Measurements from ENCODE around the gene P4HA1. TPM values are rescaled to one million over a fixed set of nuclear protein-coding genes. Genes with fewer than 3 reads are reported as not detected.
"Not testable (repeated sequence)": the region's sequence is repeated elsewhere in the genome, so short reads cannot be mapped to it uniquely, and the experiment has no call there.

P4HA1 gene
- total and polyA plus RNA-seq, 11 donors, result 18.0 to 71.7 (median 51.0) TPM

GRCh38 chr10:72997099-72997498 is 99.6 kb downstream of the P4HA1 start:
- no peak for TF ChIP-seq POLR2A (IDR thresholded peaks at IDR 0.05)
- no peak for TF ChIP-seq CTCF (IDR thresholded peaks at IDR 0.05)
- no peak overlapping the region for H3K4me3 ChIP-seq
- no peak for ATAC-seq
- peaks cover 0 to 28% (median 2%) of the 10 kb centered on the region in 9 donors for H3K36me3 ChIP-seq
- H3K27ac ChIP-seq, result no peak overlapping the region
- no peaks in the 10 kb centered on the region for H3K27me3 ChIP-seq
- 95 to 98% (median 97%) methylated on average over 2 of the region's 2 CpGs for WGBS, 4 donors
- no peak for DNase-seq
- peaks cover 0 to 32% (median 3%) of the 10 kb centered on the region in 12 donors for H3K9me3 ChIP-seq
- intact Hi-C loops (cut with DNase I), result no loop called here
- no peaks in the 10 kb centered on the region for H3K4me1 ChIP-seq

GRCh38 chr10:72995459-72995858 is 101.2 kb downstream of the P4HA1 start:
- H3K4me1 ChIP-seq; H3K27ac ChIP-seq; H3K4me3 ChIP-seq; H3K27me3 ChIP-seq; DNase-seq; intact Hi-C loops (cut with DNase I); ATAC-seq: not testable (repeated sequence)
- Histone ChIP-seq H3K36me3 (peaks cover 0 to 20% (median 0%) of the 10 kb centered on the region in 9 donors), H3K9me3 (peaks cover 0 to 32% (median 3%) of the 10 kb centered on the region in 12 donors)

GRCh38 chr10:72989771-72990170 is 106.9 kb downstream of the P4HA1 start:
- H3K27me3 ChIP-seq; ATAC-seq; H3K9me3 ChIP-seq; H3K27ac ChIP-seq; intact Hi-C loops (cut with DNase I); DNase-seq; H3K4me3 ChIP-seq; H3K4me1 ChIP-seq: not testable (repeated sequence)
- 78 to 90% (median 87%) methylated on average over 7 of the region's 7 CpGs for WGBS, 4 donors
- H3K36me3 ChIP-seq, result peaks cover 0 to 36% (median 0%) of the 10 kb centered on the region in 9 donors

- H3K4me1 ChIP-seq; intact Hi-C loops (cut with DNase I): not testable (repeated sequence)
These were observed 112.0 kb downstream of the P4HA1 start for GRCh38 chr10:72984618-72985017.

GRCh38 chr10:72981882-72982529 is 114.7 kb downstream of the P4HA1 start:
- H3K4me1 ChIP-seq, result no peaks in the 10 kb centered on the region
- H3K27ac ChIP-seq, result no peak overlapping the region
- 75 to 93% (median 92%) methylated on average over 2 of the region's 2 CpGs for WGBS, 4 donors
- H3K9me3 ChIP-seq, result peaks cover 0 to 42% (median 14%) of the 10 kb centered on the region in 12 donors
- no peak overlapping the region for H3K4me3 ChIP-seq
- peaks cover 0 to 5% (median 0%) of the 10 kb centered on the region in 9 donors for H3K36me3 ChIP-seq
- H3K27me3 ChIP-seq, result no peaks in the 10 kb centered on the region
- ATAC-seq (peak in 3 of 4 donors; percentile 18 to 54 (median 37)), DNase-seq (peak in 1 of 5 donors; percentile 26)
- no peak for TF ChIP-seq POLR2A (IDR thresholded peaks at IDR 0.05)
- no peak for TF ChIP-seq CTCF (IDR thresholded peaks at IDR 0.05)
- intact Hi-C loops (cut with DNase I), result no loop called here

More at GRCh38 chr10:72984618-72985017, 112.0 kb downstream of the P4HA1 start:
- H3K4me3 ChIP-seq, ATAC-seq, H3K27ac ChIP-seq, H3K27me3 ChIP-seq, DNase-seq: not testable (repeated sequence)
- Histone ChIP-seq H3K9me3 (peaks cover 0 to 16% (median 5%) of the 10 kb centered on the region in 12 donors), H3K36me3 (peaks cover 0 to 18% (median 0%) of the 10 kb centered on the region in 9 donors)
- WGBS, 4 donors, result 90 to 99% (median 95%) methylated on average over 4 of the region's 4 CpGs
